Neural cell (in vitro differentiated cells): ENCODE results near the gene ARFGEF3.

Experiments
- EP300 ChIP-seq: fragments of 450-650 bp; conservative IDR thresholded peaks from 2 replicates; pipeline ENCODE4 v1.6.1; 2014; ENCODE audit warnings: antibody characterized with exemption, mild to moderate bottlenecking, moderate library complexity; ENCODE audit not compliant: poor library complexity, severe bottlenecking
- POLR2AphosphoS5 ChIP-seq: IDR thresholded peaks from 2 replicates; pipeline ENCODE4 v1.6.1; 2012
- TAF1 ChIP-seq: IDR thresholded peaks from 2 replicates; pipeline ENCODE4 v1.6.1; 2012; ENCODE audit warnings: low read depth
- TF ChIP-seq, protein P1 (sequence below): fragments of 450-650 bp; IDR thresholded peaks from 2 replicates; pipeline ENCODE4 v1.5.1; 2014; ENCODE audit warnings: antibody characterized with exemption, mild to moderate bottlenecking, moderate library complexity; ENCODE audit not compliant: poor library complexity, severe bottlenecking

DNA sequence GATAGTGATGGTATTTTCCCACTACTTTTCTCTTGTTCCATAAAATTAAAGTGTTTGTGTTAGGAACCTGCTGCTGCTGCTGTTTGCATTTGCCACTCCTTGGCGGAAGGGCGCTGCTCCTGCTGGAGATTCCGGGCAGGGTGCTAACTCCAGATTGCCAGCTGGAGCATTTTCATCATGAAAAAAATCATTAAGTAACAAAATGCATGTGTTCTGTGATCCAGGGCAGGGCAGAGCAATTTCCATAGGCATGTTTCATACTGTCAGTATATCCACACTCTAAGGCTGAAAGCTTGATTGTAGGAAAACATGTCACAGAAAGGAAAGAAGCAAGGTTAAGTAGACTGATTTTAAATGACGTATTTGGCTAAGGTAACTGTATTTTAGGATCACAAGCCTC, 32.5 kb downstream of the ARFGEF3 start:
- TF ChIP-seq EP300 (no peak), POLR2AphosphoS5 (peak; percentile 48), TAF1 (no peak)
- TF ChIP-seq, protein P1, sequence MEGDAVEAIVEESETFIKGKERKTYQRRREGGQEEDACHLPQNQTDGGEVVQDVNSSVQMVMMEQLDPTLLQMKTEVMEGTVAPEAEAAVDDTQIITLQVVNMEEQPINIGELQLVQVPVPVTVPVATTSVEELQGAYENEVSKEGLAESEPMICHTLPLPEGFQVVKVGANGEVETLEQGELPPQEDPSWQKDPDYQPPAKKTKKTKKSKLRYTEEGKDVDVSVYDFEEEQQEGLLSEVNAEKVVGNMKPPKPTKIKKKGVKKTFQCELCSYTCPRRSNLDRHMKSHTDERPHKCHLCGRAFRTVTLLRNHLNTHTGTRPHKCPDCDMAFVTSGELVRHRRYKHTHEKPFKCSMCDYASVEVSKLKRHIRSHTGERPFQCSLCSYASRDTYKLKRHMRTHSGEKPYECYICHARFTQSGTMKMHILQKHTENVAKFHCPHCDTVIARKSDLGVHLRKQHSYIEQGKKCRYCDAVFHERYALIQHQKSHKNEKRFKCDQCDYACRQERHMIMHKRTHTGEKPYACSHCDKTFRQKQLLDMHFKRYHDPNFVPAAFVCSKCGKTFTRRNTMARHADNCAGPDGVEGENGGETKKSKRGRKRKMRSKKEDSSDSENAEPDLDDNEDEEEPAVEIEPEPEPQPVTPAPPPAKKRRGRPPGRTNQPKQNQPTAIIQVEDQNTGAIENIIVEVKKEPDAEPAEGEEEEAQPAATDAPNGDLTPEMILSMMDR, result no peak
